ENCODE measurements around the gene ITGB1. TPM values are rescaled to one million over a fixed set of nuclear protein-coding genes. Genes with fewer than 3 reads are reported as not detected.
A peak's percentile ranks its signal among the peaks of the same experiment; 100 is the strongest.

Gene ITGB1
- polyA plus RNA-seq, 1 of the 3 experiments (the other 2 are of a cell fraction): 666 TPM

DNA sequence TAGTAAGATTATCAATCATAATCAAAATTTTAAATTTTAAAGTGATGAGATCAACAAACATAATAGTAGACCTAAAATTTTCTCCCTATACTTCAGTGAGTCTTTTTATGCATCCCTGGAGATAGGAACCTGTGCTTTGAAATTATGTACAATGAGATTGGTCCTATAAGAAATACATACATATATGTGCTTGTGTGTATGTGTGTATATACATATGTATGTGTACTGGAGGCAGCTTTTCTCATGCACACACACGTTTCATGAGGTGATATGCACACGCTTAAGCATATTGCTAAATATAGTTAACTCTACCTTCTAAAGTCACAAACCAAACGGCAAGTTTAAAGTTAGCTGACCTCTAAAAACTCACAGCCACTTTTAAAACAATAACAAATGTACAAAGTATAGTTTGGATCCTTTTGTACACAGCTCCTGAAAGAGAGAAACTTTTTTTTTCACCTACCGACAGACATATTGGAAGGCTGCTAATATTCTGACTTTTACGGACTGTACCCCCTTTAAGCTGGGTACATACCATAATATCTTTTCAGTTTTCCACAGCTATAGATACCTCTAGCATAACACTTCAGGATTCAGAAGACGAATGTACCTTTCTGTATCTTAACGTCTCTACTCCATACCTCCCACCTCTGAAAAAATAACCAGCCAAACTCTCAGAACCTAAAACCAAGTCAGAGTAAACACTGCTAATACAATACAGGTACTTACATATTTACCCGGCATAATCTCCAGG lies 3.3 kb downstream of the ITGB1 start:
- H2AFZ ChIP-seq (ENCODE audit: low read depth): no peak overlapping the region
- peak overlapping the region; percentile 78 for H3K4me2 ChIP-seq
- no peak for DNase-seq
- H4K20me1 ChIP-seq (ENCODE audit: insufficient read depth): peaks cover 79% of the 10 kb centered on the region
- peaks cover 27% of the 10 kb centered on the region for H3F3A ChIP-seq (replicated peaks; ENCODE audit: insufficient read depth)
- peaks cover 12 to 22% of the 10 kb centered on the region in 2 experiments for H3K36me3 ChIP-seq (replicated peaks in 1 of 2; ENCODE audit: control insufficient read depth in 1 of 2, insufficient read depth in 2 of 2, low read length in 1 of 2)
- ChIA-PET CTCF (interaction anchor here (0.6 to 1.4 kb wide), 2 partner anchors 31 to 54 kb away, joined by 3 read pairs; no protein-coding TSS in a partner anchor), POLR2A (interaction anchor here (1.0 kb wide), 1 partner anchor 16 kb away, joined by 4 read pairs; no protein-coding TSS in a partner anchor)
- peaks cover 93% of the 10 kb centered on the region for H3K79me2 ChIP-seq (ENCODE audit: insufficient read depth)
- H3K27me3 ChIP-seq (ENCODE audit: insufficient read depth): no peaks in the 10 kb centered on the region
- H3K4me3 ChIP-seq (ENCODE audit: low read depth in 2 of 2, low read length in 1 of 2): peak overlapping the region; percentile 77 to 95; a peak in 3 of 4 replicates
- H3K4me1 ChIP-seq (ENCODE audit: control insufficient read depth in 1 of 2, insufficient read depth in 2 of 2, low read depth in 1 of 2, low read length in 1 of 2): peaks cover 26 to 29% of the 10 kb centered on the region in 2 experiments; a peak in 3 of 4 replicates
- no peak for TF ChIP-seq SIN3A (IDR thresholded peaks at IDR 0.05; ENCODE audit: borderline replicate concordance, low read depth, low read length)
- TF ChIP-seq JUND (IDR thresholded peaks at IDR 0.05): no peak
- no peak for TF ChIP-seq SMC3 (IDR thresholded peaks at IDR 0.05; ENCODE audit: low read depth, low read length)
- H3K9ac ChIP-seq: peak overlapping the region; percentile 87; the same call in 1 of the 2 replicates
- WGBS (ENCODE audit: low lambda C conversion rate): 64% methylated on average over 8 of the region's 8 CpGs
- H3K9me3 ChIP-seq: no peaks in the 10 kb centered on the region
- peak overlapping the region in 1 of 2 experiments; percentile 67; a peak in 1 of 4 replicates for H3K27ac ChIP-seq (ENCODE audit: low read depth in 2 of 2, low read length in 1 of 2)
- no peaks in the 10 kb centered on the region for H3K9me2 ChIP-seq

DNA sequence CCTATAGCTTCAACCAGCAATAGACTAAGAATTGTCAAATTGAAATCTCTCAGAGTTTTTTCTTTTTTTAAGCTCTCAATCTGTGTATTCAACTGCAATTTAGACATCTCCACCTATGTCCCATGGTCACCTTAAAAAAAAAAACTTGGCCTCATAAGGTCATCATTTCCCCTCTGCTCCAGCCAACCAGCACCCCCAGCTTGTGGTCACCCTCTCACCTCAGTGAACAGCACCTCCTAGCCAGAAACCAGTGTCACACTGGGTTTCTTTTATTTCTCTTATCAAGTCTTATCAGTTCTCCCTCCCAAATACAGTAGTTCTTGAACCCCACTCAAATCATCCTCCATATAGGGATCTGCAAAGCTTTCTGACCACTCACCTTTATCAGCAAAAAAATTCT lies 4.0 kb downstream of the ITGB1 start:
- H3K27ac ChIP-seq (ENCODE audit: low read depth in 2 of 2, low read length in 1 of 2): peak overlapping the region; percentile 10 to 34; a peak in 1 of 4 replicates
- no peak for DNase-seq
- H3K9ac ChIP-seq: peak overlapping the region; percentile 87; the same call in 1 of the 2 replicates
- CTCF ChIA-PET: interaction anchor here (1.4 kb wide), 1 partner anchor 31 kb away, joined by 3 read pairs; no protein-coding TSS in a partner anchor
- peak overlapping the region in 1 of 2 experiments; percentile 77; a peak in 2 of 4 replicates for H3K4me3 ChIP-seq (ENCODE audit: low read depth in 2 of 2, low read length in 1 of 2)
- H2AFZ ChIP-seq (ENCODE audit: low read depth): no peak overlapping the region
- H3K27me3 ChIP-seq (ENCODE audit: insufficient read depth): no peaks in the 10 kb centered on the region
- H3K9me3 ChIP-seq: no peaks in the 10 kb centered on the region
- POLR2A ChIA-PET: interaction anchor here (1.0 kb wide), 1 partner anchor 16 kb away, joined by 4 read pairs; no protein-coding TSS in a partner anchor
- peaks cover 29 to 32% of the 10 kb centered on the region in 2 experiments; a peak in 3 of 4 replicates for H3K4me1 ChIP-seq (ENCODE audit: control insufficient read depth in 1 of 2, insufficient read depth in 2 of 2, low read depth in 1 of 2, low read length in 1 of 2)
- H3K9me2 ChIP-seq: no peaks in the 10 kb centered on the region
- peaks cover 93% of the 10 kb centered on the region for H3K79me2 ChIP-seq (ENCODE audit: insufficient read depth)
- TF ChIP-seq RXRA (IDR thresholded peaks at IDR 0.05; ENCODE audit: borderline replicate concordance, low read depth) (no peak), MEF2A (IDR thresholded peaks at IDR 0.05; ENCODE audit: borderline replicate concordance, low read depth) (no peak), GABPA (IDR thresholded peaks at IDR 0.05; ENCODE audit: low read depth) (no peak), TAF1 (IDR thresholded peaks at IDR 0.05; ENCODE audit: borderline replicate concordance, low read depth, low read length) (no peak)
- TF ChIP-seq, protein P1, sequence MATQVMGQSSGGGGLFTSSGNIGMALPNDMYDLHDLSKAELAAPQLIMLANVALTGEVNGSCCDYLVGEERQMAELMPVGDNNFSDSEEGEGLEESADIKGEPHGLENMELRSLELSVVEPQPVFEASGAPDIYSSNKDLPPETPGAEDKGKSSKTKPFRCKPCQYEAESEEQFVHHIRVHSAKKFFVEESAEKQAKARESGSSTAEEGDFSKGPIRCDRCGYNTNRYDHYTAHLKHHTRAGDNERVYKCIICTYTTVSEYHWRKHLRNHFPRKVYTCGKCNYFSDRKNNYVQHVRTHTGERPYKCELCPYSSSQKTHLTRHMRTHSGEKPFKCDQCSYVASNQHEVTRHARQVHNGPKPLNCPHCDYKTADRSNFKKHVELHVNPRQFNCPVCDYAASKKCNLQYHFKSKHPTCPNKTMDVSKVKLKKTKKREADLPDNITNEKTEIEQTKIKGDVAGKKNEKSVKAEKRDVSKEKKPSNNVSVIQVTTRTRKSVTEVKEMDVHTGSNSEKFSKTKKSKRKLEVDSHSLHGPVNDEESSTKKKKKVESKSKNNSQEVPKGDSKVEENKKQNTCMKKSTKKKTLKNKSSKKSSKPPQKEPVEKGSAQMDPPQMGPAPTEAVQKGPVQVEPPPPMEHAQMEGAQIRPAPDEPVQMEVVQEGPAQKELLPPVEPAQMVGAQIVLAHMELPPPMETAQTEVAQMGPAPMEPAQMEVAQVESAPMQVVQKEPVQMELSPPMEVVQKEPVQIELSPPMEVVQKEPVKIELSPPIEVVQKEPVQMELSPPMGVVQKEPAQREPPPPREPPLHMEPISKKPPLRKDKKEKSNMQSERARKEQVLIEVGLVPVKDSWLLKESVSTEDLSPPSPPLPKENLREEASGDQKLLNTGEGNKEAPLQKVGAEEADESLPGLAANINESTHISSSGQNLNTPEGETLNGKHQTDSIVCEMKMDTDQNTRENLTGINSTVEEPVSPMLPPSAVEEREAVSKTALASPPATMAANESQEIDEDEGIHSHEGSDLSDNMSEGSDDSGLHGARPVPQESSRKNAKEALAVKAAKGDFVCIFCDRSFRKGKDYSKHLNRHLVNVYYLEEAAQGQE (IDR thresholded peaks at IDR 0.05; ENCODE audit: low read depth, low read length): no peak
- H4K20me1 ChIP-seq (ENCODE audit: insufficient read depth): peaks cover 85% of the 10 kb centered on the region
- peaks cover 12 to 22% of the 10 kb centered on the region in 2 experiments for H3K36me3 ChIP-seq (replicated peaks in 1 of 2; ENCODE audit: control insufficient read depth in 1 of 2, insufficient read depth in 2 of 2, low read length in 1 of 2)
- peaks cover 27% of the 10 kb centered on the region for H3F3A ChIP-seq (replicated peaks; ENCODE audit: insufficient read depth)
- peak overlapping the region; percentile 78 for H3K4me2 ChIP-seq
